GM13977 (cell line): ENCODE data around the gene DCLK1.

Source experiments
- DNase-seq: peaks from one replicate; pipeline ENCODE4 v3.0.0; 2012; ENCODE audit warnings: low spot score
- in situ Hi-C: fragments of 300-500 bp; cut with MboI; formaldehyde crosslinking; loops from one replicate; pipeline ENCODE4 v1.12.0; 2022; ENCODE audit warnings: low sequenced_read_pairs, low pct_unique_long_range_greater_than_20kb, mixed read lengths, inconsistent platforms; ENCODE audit not compliant: unreplicated experiment
- TF ChIP-seq, protein P1 (sequence below): IDR thresholded peaks from 2 replicates; pipeline ENCODE4 v1.5.1; 2012; ENCODE audit warnings: mild to moderate bottlenecking, control low read depth; ENCODE audit not compliant: insufficient read depth; ENCODE audit errors: extremely low read depth, missing control alignments

Gene DCLK1

DNA sequence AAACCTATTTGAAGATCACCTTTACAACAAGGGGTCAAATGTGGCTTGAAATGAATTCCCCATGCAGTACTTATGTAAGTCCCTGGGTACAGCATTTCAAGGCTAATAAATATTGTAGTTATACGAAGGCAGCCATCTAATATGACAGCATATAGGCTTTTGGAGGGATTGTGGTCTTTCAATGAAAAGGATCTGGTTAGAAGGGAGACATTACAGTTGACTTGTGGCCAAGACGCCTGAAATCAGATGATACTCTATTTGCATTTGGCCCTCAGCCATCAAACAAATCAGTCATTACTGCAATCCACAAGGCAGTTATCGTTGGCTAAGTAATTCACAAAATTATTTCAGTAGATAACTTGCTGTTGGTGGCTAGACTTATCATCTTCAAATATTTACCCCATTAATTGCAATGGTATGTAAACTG lies 242.7 kb downstream of the DCLK1 start:
- DNase-seq: no peak
- in situ Hi-C loops: no loop called here
- TF ChIP-seq, protein P1, sequence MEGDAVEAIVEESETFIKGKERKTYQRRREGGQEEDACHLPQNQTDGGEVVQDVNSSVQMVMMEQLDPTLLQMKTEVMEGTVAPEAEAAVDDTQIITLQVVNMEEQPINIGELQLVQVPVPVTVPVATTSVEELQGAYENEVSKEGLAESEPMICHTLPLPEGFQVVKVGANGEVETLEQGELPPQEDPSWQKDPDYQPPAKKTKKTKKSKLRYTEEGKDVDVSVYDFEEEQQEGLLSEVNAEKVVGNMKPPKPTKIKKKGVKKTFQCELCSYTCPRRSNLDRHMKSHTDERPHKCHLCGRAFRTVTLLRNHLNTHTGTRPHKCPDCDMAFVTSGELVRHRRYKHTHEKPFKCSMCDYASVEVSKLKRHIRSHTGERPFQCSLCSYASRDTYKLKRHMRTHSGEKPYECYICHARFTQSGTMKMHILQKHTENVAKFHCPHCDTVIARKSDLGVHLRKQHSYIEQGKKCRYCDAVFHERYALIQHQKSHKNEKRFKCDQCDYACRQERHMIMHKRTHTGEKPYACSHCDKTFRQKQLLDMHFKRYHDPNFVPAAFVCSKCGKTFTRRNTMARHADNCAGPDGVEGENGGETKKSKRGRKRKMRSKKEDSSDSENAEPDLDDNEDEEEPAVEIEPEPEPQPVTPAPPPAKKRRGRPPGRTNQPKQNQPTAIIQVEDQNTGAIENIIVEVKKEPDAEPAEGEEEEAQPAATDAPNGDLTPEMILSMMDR: no peak

DNA sequence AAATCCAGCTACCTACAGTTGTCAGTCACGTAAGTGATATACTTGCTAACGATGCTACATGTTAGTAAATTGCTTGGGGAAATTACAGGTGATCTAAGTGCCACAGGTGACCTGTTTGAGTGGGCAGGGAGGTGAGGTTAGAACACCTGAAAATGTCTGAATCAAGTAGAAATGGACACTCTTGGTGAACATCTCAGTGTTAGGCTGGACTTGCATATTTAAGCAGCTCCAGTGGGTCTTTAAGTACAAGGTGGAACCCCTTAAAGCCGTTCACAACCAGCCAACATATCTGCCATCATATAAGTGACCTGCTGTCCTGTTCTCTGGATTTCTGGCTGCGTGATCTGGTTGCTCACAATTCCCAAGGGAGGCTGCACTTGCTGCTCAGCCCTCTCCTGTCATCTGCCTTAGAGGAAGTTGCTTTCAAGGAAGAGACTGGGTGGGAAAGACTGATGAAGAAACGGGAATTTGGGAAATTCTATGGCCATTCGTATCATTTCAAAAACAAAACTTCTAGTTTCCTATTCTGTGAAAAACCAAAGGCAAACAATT lies 244.0 kb downstream of the DCLK1 start:
- in situ Hi-C loops: no loop called here
- TF ChIP-seq, protein P1: no peak
- DNase-seq: no peak

DNA sequence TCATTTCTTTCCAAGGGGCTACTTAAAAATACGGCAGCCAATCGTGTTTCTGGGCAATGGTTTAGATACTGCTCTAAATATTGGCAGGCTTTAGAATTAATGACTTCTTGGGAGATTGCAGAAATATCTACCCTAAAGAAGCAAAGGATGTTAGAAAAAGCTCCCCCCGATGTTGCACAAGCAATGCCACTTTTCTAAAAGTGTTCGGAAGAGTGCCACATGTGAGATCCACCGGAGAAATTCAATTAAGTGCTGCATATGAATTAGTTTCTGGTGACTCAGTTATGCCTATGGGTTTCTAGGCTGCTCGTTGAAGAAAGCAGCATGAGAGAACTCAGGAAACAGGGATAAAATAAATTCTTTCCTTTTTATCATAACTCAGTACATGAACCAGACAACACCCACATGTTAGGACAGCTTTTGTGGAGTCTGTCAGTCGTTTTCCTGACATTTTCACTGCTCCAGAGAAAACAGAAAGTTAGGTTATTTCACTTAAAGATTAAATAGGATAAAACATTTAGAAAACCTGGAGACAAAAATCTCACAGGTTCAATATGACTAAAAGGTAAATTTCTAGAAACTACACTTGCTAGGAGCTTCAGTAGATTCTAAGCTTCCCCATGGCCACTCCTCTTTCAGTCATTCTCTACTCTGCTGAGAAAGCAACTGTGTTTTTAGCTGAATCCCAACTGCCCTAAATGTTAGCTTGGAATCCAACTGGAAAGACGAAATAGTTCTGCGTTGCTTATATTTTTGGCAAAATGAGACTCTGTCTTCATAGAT lies 244.7 kb downstream of the DCLK1 start:
- TF ChIP-seq, protein P1: no peak
- in situ Hi-C loops: no loop called here
- no peak for DNase-seq

DNA sequence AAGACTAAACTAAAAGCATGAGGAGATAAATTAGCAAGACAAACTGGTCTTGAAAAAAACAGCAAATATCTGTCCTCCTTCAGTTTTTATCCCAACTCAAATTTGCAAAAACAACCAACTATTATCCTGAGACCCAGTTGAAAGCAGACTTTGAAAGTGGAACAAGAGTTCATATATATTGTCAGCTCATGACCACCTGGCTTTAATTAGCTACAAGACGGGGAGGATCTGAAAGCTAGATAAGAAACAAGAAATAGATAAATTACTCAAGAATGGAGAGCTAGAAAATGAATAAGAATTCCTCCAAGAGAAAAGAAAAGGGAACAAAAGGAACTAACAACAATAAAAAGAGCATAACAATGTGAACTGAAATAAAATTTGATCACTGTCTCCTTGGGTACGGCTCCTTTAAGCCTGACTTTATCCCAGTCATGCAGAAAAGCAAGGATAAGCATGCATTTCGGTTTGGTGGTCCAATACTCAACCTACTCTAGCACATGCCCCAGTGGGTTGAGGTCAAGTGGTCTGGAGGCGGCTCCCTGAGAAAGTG lies 246.9 kb downstream of the DCLK1 start:
- in situ Hi-C loops: no loop called here
- TF ChIP-seq, protein P1: no peak

DNA sequence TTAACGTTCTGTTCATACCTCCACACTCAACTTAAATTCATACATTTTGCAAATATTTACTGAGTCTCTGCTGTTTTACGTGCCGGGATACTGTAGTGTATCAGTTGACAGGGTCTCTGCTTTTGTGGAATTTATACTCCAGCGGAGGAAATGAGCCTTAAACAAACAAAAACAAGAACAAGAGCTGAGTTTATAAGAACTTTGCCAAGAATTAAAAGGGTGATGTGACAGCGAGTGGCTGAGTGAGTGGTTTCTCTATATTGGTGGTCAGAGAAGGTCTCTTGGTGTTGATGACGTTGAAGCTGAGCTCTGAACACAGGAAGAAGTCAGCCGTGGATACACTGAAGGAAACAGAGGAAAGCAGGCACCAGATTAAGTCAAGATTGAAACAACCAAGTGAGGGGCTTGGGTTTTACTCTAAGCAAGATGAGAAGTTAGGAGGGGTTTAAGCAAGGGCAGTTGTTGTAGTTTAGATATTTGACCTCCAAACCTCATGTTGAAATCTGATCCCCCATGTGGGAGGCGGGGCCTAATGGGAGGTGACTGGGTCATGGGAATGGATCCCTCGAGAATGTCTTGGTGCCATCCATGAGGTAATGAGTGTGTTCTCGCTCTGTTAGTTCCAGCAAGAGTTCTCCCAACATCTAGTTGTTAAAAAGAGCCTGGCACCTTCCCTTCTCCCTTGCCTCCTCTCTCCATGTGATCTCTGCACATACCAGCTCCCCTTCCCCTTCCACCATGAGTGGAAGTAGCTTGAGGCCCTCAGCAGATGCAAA lies 248.3 kb downstream of the DCLK1 start:
- in situ Hi-C loops: no loop called here
- TF ChIP-seq, protein P1: no peak
- no peak for DNase-seq

More for the DNA sequence above, 246.9 kb downstream of the DCLK1 start:
- no peak for DNase-seq

DNA sequence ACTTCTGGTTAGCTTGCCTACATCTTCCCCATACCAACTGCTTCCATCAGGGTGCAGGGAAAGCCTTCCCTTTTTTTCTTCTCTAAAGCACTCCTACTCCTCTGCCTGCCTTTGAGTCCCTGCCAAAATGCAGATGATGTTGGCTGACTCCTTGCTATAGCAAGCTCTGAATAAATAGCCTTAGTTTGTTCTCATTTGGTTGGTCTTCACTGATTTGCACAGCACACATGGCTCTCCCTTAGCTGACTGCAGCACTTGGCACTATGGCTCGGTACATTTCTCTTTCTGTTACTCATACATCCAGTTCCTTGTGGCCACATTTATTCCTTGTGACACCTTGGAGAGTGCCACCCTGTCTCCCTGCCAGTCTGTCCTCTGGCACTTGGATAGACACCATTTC lies 249.8 kb downstream of the DCLK1 start:
- DNase-seq: no peak
- TF ChIP-seq, protein P1: no peak
- in situ Hi-C loops: no loop called here
